HEK293 (cell line): Measurements from ENCODE around the gene RALGAPA1.

ENCODE experiments used
- CTCF ChIA-PET: fragments of 350-600 bp; formaldehyde crosslinking; extraction: SDS; loops from one replicate; lab custom pipeline; 2021; ENCODE audit warnings: antibody characterized with exemption; lab: Yijun Ruan, JAX
- POLR2A ChIA-PET: fragments of 300-600 bp; formaldehyde crosslinking; extraction: SDS; loops from one replicate; lab custom pipeline; 2020; ENCODE audit warnings: antibody characterized with exemption, inconsistent platforms; lab: Yijun Ruan, JAX
- H3K27ac ChIP-seq: fragments of 200-500 bp; sonication (Bioruptor generic); 2 replicates; pipeline ENCODE4 v1.5.1; 2014; ENCODE audit warnings: low read depth, low read length, control low read depth, inconsistent platforms; ENCODE audit errors: extremely low read depth
- H3K36me3 ChIP-seq, 2 experiments: fragments of 200-500 bp in 1 of 2; sonication (Bioruptor generic) in 1 of 2; 1 replicate in 1 of 2; 2 replicates in 1 of 2; pipeline ENCODE4 v1.5.1; 2014 to 2017; ENCODE audit warnings: inconsistent platforms in 2 of 2, low read length in 2 of 2; ENCODE audit not compliant: control insufficient read depth in 2 of 2, insufficient read depth in 1 of 2
- H3K4me1 ChIP-seq: fragments of 200-500 bp; sonication (Bioruptor generic); 2 replicates; pipeline ENCODE4 v1.5.1; 2014; ENCODE audit warnings: mild to moderate bottlenecking, low read length, inconsistent platforms; ENCODE audit not compliant: control insufficient read depth, insufficient read depth
- H3K4me3 ChIP-seq: 2 replicates; pipeline ENCODE4 v1.5.1; 2011; ENCODE audit warnings: low read depth, mild to moderate bottlenecking, control low read depth, low read length, moderate library complexity
- H3K9me3 ChIP-seq: fragments of 200-500 bp; sonication (Bioruptor generic); 2 replicates; pipeline ENCODE4 v1.5.1; 2014; ENCODE audit warnings: low read depth, low read length, inconsistent platforms; ENCODE audit not compliant: control insufficient read depth, insufficient read depth
- BCL11A ChIP-seq: fragments of 450-650 bp; formaldehyde crosslinking; IDR thresholded peaks from 2 replicates; pipeline ENCODE4 v1.5.1; 2016; ENCODE audit warnings: low read depth, missing biosample characterization, missing genetic modification characterization
- BCL11B ChIP-seq: fragments of 450-650 bp; formaldehyde crosslinking; IDR thresholded peaks from 2 replicates; pipeline ENCODE4 v1.5.1; 2016; ENCODE audit warnings: low read depth, missing biosample characterization, missing genetic modification characterization
- OVOL3 ChIP-seq: fragments of 450-650 bp; formaldehyde crosslinking; IDR thresholded peaks from 2 replicates; pipeline ENCODE4 v1.5.1; 2016; ENCODE audit warnings: missing biosample characterization, missing genetic modification characterization
- PATZ1 ChIP-seq: fragments of 450-650 bp; formaldehyde crosslinking; IDR thresholded peaks from 2 replicates; pipeline ENCODE4 v1.5.1; 2016; ENCODE audit warnings: missing biosample characterization, missing genetic modification characterization
- RBAK ChIP-seq: fragments of 450-650 bp; formaldehyde crosslinking; IDR thresholded peaks from 2 replicates; pipeline ENCODE4 v1.5.1; 2016; ENCODE audit warnings: missing biosample characterization, missing genetic modification characterization
- REPIN1 ChIP-seq: fragments of 450-650 bp; formaldehyde crosslinking; IDR thresholded peaks from 2 replicates; pipeline ENCODE4 v1.5.1; 2017; ENCODE audit warnings: missing biosample characterization, missing genetic modification characterization, low read depth
- SETDB1 ChIP-seq: IDR thresholded peaks from one replicate; pipeline ENCODE4 v1.6.1; 2017; ENCODE audit warnings: mild to moderate bottlenecking, low read length, moderate library complexity, mixed read lengths; ENCODE audit not compliant: insufficient read length
- SP7 ChIP-seq: fragments of 450-650 bp; formaldehyde crosslinking; IDR thresholded peaks from 2 replicates; pipeline ENCODE4 v1.5.1; 2016; ENCODE audit warnings: missing biosample characterization, missing genetic modification characterization
- ZBTB1 ChIP-seq: fragments of 450-650 bp; formaldehyde crosslinking; IDR thresholded peaks from 2 replicates; pipeline ENCODE4 v1.5.1; 2016; ENCODE audit warnings: missing biosample characterization, missing genetic modification characterization
- ZBTB44 ChIP-seq: fragments of 450-650 bp; IDR thresholded peaks from 2 replicates; pipeline ENCODE4 v1.5.1; 2018; ENCODE audit warnings: missing biosample characterization, mild to moderate bottlenecking, missing genetic modification characterization
- ZIC2 ChIP-seq: fragments of 450-650 bp; formaldehyde crosslinking; IDR thresholded peaks from 2 replicates; pipeline ENCODE4 v1.5.1; 2016; ENCODE audit warnings: missing biosample characterization, missing genetic modification characterization
- ZNF24 ChIP-seq: fragments of 450-650 bp; formaldehyde crosslinking; IDR thresholded peaks from 2 replicates; pipeline ENCODE4 v1.5.1; 2016; ENCODE audit warnings: missing biosample characterization, missing genetic modification characterization
- ZNF423 ChIP-seq: fragments of 450-650 bp; formaldehyde crosslinking; IDR thresholded peaks from 2 replicates; pipeline ENCODE4 v1.5.1; 2016; ENCODE audit warnings: missing biosample characterization, missing genetic modification characterization
- ZNF561 ChIP-seq: fragments of 450-650 bp; IDR thresholded peaks from 2 replicates; pipeline ENCODE4 v1.5.1; 2018; ENCODE audit warnings: missing biosample characterization, missing genetic modification characterization, borderline replicate concordance
- ZNF610 ChIP-seq: fragments of 450-650 bp; formaldehyde crosslinking; IDR thresholded peaks from 2 replicates; pipeline ENCODE4 v1.5.1; 2016; ENCODE audit warnings: missing biosample characterization, missing genetic modification characterization, borderline replicate concordance
- ZNF639 ChIP-seq: fragments of 450-650 bp; formaldehyde crosslinking; IDR thresholded peaks from 2 replicates; pipeline ENCODE4 v1.5.1; 2016; ENCODE audit warnings: missing biosample characterization, missing genetic modification characterization
- ZNF645 ChIP-seq: fragments of 450-650 bp; formaldehyde crosslinking; IDR thresholded peaks from 2 replicates; pipeline ENCODE4; 2016; ENCODE audit warnings: missing biosample characterization, missing genetic modification characterization
- ZNF791 ChIP-seq: fragments of 450-650 bp; formaldehyde crosslinking; IDR thresholded peaks from 2 replicates; pipeline ENCODE4 v1.5.1; 2016; ENCODE audit warnings: missing biosample characterization, missing genetic modification characterization
- ZNF837 ChIP-seq: fragments of 450-650 bp; formaldehyde crosslinking; IDR thresholded peaks from 2 replicates; pipeline ENCODE4 v1.5.1; 2016; ENCODE audit warnings: missing biosample characterization, missing genetic modification characterization
- ZSCAN23 ChIP-seq: fragments of 450-650 bp; formaldehyde crosslinking; IDR thresholded peaks from 2 replicates; pipeline ENCODE4 v1.5.1; 2016; ENCODE audit warnings: missing biosample characterization, missing genetic modification characterization
- TF ChIP-seq, protein P1 (sequence below): fragments of 450-650 bp; formaldehyde crosslinking; IDR thresholded peaks from 2 replicates; pipeline ENCODE4 v1.5.0; 2017; ENCODE audit warnings: missing biosample characterization, missing genetic modification characterization, borderline replicate concordance
- TF ChIP-seq, protein P2 (sequence below): fragments of 450-650 bp; formaldehyde crosslinking; IDR thresholded peaks from 2 replicates; pipeline ENCODE4 v1.5.1; 2016; ENCODE audit warnings: missing biosample characterization, missing genetic modification characterization
- TF ChIP-seq, protein P3 (sequence below): fragments of 450-650 bp; formaldehyde crosslinking; IDR thresholded peaks from 2 replicates; pipeline ENCODE4 v1.5.1; 2017; ENCODE audit warnings: missing biosample characterization, missing genetic modification characterization

The RALGAPA1 gene

GRCh38 chr14:35573911-35574310 is 235.2 kb downstream of the RALGAPA1 start:
- ChIA-PET POLR2A (no interaction called here), CTCF (no interaction called here)
- Histone ChIP-seq H3K36me3 (no peaks in the 10 kb centered on the region; a peak in 1 of 3 replicates), H3K4me3 (no peak overlapping the region), H3K4me1 (no peaks in the 10 kb centered on the region), H3K9me3 (no peaks in the 10 kb centered on the region), H3K27ac (no peak overlapping the region)
- TF ChIP-seq, protein P1, sequence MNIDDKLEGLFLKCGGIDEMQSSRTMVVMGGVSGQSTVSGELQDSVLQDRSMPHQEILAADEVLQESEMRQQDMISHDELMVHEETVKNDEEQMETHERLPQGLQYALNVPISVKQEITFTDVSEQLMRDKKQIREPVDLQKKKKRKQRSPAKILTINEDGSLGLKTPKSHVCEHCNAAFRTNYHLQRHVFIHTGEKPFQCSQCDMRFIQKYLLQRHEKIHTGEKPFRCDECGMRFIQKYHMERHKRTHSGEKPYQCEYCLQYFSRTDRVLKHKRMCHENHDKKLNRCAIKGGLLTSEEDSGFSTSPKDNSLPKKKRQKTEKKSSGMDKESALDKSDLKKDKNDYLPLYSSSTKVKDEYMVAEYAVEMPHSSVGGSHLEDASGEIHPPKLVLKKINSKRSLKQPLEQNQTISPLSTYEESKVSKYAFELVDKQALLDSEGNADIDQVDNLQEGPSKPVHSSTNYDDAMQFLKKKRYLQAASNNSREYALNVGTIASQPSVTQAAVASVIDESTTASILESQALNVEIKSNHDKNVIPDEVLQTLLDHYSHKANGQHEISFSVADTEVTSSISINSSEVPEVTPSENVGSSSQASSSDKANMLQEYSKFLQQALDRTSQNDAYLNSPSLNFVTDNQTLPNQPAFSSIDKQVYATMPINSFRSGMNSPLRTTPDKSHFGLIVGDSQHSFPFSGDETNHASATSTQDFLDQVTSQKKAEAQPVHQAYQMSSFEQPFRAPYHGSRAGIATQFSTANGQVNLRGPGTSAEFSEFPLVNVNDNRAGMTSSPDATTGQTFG (tag by site-specific recombination): no peak
- TF ChIP-seq ZNF639 (tag by site-specific recombination) (no peak), RBAK (tag by site-specific recombination) (no peak), BCL11B (no peak), SETDB1 (no peak), ZNF610 (tag by site-specific recombination) (no peak), OVOL3 (tag by site-specific recombination) (no peak), ZNF423 (tag by site-specific recombination) (no peak), ZNF645 (tag by site-specific recombination) (no peak), REPIN1 (no peak)
- TF ChIP-seq, protein P2, sequence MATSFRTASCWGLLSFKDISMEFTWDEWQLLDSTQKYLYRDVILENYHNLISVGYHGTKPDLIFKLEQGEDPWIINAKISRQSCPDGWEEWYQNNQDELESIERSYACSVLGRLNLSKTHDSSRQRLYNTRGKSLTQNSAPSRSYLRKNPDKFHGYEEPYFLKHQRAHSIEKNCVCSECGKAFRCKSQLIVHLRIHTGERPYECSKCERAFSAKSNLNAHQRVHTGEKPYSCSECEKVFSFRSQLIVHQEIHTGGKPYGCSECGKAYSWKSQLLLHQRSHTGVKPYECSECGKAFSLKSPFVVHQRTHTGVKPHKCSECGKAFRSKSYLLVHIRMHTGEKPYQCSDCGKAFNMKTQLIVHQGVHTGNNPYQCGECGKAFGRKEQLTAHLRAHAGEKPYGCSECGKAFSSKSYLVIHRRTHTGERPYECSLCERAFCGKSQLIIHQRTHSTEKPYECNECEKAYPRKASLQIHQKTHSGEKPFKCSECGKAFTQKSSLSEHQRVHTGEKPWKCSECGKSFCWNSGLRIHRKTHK (tag by site-specific recombination): no peak
- TF ChIP-seq, protein P3, sequence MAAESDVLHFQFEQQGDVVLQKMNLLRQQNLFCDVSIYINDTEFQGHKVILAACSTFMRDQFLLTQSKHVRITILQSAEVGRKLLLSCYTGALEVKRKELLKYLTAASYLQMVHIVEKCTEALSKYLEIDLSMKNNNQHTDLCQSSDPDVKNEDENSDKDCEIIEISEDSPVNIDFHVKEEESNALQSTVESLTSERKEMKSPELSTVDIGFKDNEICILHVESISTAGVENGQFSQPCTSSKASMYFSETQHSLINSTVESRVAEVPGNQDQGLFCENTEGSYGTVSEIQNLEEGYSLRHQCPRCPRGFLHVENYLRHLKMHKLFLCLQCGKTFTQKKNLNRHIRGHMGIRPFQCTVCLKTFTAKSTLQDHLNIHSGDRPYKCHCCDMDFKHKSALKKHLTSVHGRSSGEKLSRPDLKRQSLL (tag by site-specific recombination): no peak

DNA sequence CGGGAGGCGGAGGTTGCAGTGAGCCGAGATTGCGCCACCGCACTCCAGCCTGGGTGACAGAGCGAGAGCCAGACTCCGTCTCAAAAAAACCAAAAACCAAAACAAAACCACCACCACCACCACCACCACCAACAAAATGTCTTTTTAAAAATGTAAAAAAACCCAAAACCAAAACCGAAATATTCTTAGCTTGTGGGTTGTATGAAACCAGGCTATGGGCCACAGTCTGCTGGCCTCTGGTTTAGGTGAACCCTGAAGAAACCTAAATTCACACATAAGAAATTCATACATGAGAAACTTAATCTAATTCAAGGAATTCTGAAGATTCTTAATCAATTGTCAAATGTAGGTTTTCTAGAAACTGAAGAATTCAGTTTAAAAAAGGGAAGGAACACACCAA is 237.5 kb downstream of the RALGAPA1 start:
- Histone ChIP-seq H3K36me3 (no peaks in the 10 kb centered on the region; a peak in 1 of 3 replicates), H3K4me3 (no peak overlapping the region), H3K4me1 (no peaks in the 10 kb centered on the region), H3K27ac (no peak overlapping the region), H3K9me3 (no peaks in the 10 kb centered on the region)
- POLR2A ChIA-PET: no interaction called here
- CTCF ChIA-PET: interaction anchor here (0.6 kb wide), 1 partner anchor 1546 kb away, joined by 4 read pairs; no protein-coding TSS in a partner anchor
- TF ChIP-seq ZNF24 (tag by site-specific recombination) (no peak), SP7 (tag by site-specific recombination) (no peak), PATZ1 (no peak), ZBTB1 (no peak), ZNF837 (tag by site-specific recombination) (no peak), ZIC2 (tag by site-specific recombination) (no peak), BCL11A (tag by site-specific recombination) (no peak), ZNF791 (tag by site-specific recombination) (no peak), ZSCAN23 (tag by site-specific recombination) (no peak), ZBTB44 (tag by site-specific recombination) (no peak), ZNF561 (tag by site-specific recombination) (no peak)
